ENCODE results near the gene ABCB11.
A peak's percentile ranks its signal among the peaks of the same experiment; 100 is the strongest.
"Not testable (repeated sequence)": the region's sequence is repeated elsewhere in the genome, so short reads cannot be mapped to it uniquely, and the experiment has no call there.

ABCB11 gene

GRCh38 chr2:168926621-168927386 is 104.3 kb downstream of the ABCB11 start:
- DNase-seq = no peak

- no peak for DNase-seq
These were observed 110.5 kb downstream of the ABCB11 start for GRCh38 chr2:168920504-168921157.

GRCh38 chr2:168916331-168916675 is 114.8 kb downstream of the ABCB11 start:
- DNase-seq = no peak

- DNase-seq = no peak
These were observed 115.4 kb downstream of the ABCB11 start for GRCh38 chr2:168915441-168916330.

GRCh38 chr2:168913495-168913894 is 117.6 kb downstream of the ABCB11 start:
- no peak for DNase-seq

GRCh38 chr2:168912901-168913369 is 118.2 kb downstream of the ABCB11 start:
- DNase-seq = no peak

- DNase-seq = no peak
These were observed 118.7 kb downstream of the ABCB11 start for GRCh38 chr2:168912466-168912865.

- DNase-seq = no peak
These were observed 120.8 kb downstream of the ABCB11 start for GRCh38 chr2:168910330-168910729.

- no peak for DNase-seq
These were observed 123.0 kb downstream of the ABCB11 start for GRCh38 chr2:168907940-168908662.

GRCh38 chr2:168904358-168904757 is 126.8 kb downstream of the ABCB11 start:
- DNase-seq = no peak

GRCh38 chr2:168903888-168904287 is 127.2 kb downstream of the ABCB11 start:
- DNase-seq = no peak

GRCh38 chr2:168901003-168901402 is 130.1 kb downstream of the ABCB11 start, which contains the start of gene G6PC2:
TSS of gene G6PC2 (plus strand) at chr2:168901291. CDS start at chr2:168901332, 41 bp downstream.
- no peak for DNase-seq

GRCh38 chr2:168897449-168897848 is 133.7 kb downstream of the ABCB11 start:
- DNase-seq = no peak

GRCh38 chr2:168896783-168897182 is 134.3 kb downstream of the ABCB11 start:
- no peak for DNase-seq

- no peak for DNase-seq
These were observed 135.4 kb downstream of the ABCB11 start for GRCh38 chr2:168895771-168896170.

GRCh38 chr2:168894720-168895119 is 136.4 kb downstream of the ABCB11 start:
- DNase-seq = no peak

GRCh38 chr2:168894101-168894500 is 137.0 kb downstream of the ABCB11 start:
- DNase-seq = no peak

GRCh38 chr2:168892327-168892726 is 138.8 kb downstream of the ABCB11 start:
- DNase-seq = no peak

GRCh38 chr2:168890006-168890782 is 140.9 kb downstream of the ABCB11 start, which contains the start of gene SPC25:
TSS of gene SPC25 (minus strand) at chr2:168890430. CDS start at chr2:168889519, 911 bp downstream.
- DNase-seq = peak; percentile 80

GRCh38 chr2:168889635-168890005 is 141.5 kb downstream of the ABCB11 start:
- no peak for DNase-seq

- DNase-seq = no peak
These were observed 146.1 kb downstream of the ABCB11 start for GRCh38 chr2:168884975-168885374.

GRCh38 chr2:168882163-168882562 is 149.0 kb downstream of the ABCB11 start:
- DNase-seq = not testable (repeated sequence)

All from effector CD8-positive, alpha-beta T cell (primary cell).